ENCODE measurements around the gene GNAT2. TPM values are rescaled to one million over a fixed set of nuclear protein-coding genes. Genes with fewer than 3 reads are reported as not detected.

GNAT2 gene
- total RNA-seq, 1 donor from 2014 or later = not detected

DNA sequence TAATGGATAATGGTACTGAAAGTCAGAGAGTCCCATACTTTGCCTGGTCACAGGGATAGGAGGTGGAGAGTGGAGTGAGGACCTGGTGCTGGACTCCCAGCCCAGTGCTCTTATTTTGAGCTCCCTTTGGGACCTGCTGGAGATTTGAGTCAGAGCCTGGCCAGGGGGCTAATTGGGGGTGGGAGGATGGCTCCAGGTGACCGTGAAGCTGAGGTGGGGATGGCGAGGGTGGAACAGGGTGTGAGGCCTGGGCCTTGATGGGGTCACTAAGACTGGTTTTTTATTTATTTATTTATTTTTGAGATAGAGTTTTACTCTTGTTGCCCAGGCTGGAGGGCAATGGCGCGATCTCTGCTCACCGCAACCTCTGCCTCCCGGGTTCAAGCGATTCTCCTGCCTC, 18.0 kb upstream of the GNAT2 start:
- Mint-ChIP-seq H3K4me3 (ENCODE audit: unreplicated experiment) (no peak overlapping the region), H3K36me3 (ENCODE audit: low read depth) (no peaks in the 10 kb centered on the region), H3K27ac (ENCODE audit: unreplicated experiment) (no peak overlapping the region), H3K27me3 (ENCODE audit: low read depth) (no peaks in the 10 kb centered on the region), H3K9me3 (ENCODE audit: low read depth) (no peaks in the 10 kb centered on the region), H3K4me1 (ENCODE audit: low read depth) (peaks cover 6% of the 10 kb centered on the region)
- DNase-seq (ENCODE audit: low spot score) = no peak
- no peak for TF ChIP-seq CTCF (IDR thresholded peaks at IDR 0.05)

DNA sequence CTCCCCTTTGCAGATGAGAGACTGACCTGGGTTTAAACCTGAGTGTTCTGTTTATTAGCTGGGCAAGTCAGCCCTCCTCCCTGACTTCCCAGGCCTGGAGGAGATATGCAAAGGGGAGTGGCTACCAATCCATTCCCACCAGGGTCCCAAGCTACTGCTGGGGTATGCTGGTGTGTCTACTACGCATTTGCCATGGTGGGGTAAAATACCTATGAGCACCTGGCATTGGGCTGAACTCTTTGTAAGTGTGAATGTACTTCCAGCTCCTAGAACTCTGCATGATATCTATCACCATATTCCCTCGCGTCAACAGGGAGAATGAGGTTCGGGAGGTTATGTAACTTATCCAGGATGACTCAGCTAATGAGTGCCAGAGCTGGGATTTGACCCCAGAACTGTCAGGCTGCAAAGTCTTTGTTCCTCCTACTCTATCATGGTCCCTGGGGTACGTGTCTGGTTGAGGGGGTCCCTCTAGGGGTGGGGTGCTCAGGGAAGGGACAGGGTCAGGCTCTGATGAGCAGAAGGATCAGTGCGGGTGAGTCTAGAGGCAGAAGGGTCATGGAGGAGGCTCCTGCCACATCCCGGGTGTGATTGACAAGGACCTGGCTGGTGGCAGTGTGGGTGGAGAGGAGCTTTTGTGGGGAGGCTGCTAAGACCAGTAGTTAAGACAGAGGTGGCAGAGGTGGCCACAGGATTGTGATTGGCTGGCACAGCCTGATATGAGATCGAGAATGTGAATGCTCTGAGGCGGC, 17.0 kb upstream of the GNAT2 start:
- Mint-ChIP-seq H3K4me1 (ENCODE audit: low read depth) (peaks cover 6% of the 10 kb centered on the region), H3K4me3 (ENCODE audit: unreplicated experiment) (no peak overlapping the region), H3K9me3 (ENCODE audit: low read depth) (no peaks in the 10 kb centered on the region), H3K27me3 (ENCODE audit: low read depth) (no peaks in the 10 kb centered on the region), H3K27ac (ENCODE audit: unreplicated experiment) (no peak overlapping the region), H3K36me3 (ENCODE audit: low read depth) (peaks cover 3% of the 10 kb centered on the region)
- DNase-seq (ENCODE audit: low spot score) = no peak
- no peak for TF ChIP-seq CTCF (IDR thresholded peaks at IDR 0.05)

DNA sequence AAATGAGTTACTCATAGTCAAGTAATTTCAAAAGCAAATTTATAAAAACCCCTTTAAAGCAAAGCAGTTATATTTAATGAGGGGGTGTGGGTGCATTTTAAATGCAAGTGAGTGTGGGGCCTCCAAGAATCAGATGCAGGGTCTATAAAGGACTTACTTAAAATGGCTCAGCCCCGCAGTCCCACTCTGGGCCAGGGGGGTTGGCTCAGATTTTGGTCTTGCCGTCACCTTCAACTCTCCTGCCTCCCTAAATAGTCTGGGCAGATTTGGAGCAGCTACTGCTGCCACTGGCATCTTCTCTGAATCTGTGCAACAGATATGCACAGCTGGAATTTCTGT, 16.4 kb upstream of the GNAT2 start:
- H3K4me3 Mint-ChIP-seq (ENCODE audit: unreplicated experiment) = no peak overlapping the region
- H3K4me1 Mint-ChIP-seq (ENCODE audit: low read depth) = peaks cover 6% of the 10 kb centered on the region
- peaks cover 6% of the 10 kb centered on the region for H3K36me3 Mint-ChIP-seq (ENCODE audit: low read depth)
- H3K9me3 Mint-ChIP-seq (ENCODE audit: low read depth) = no peaks in the 10 kb centered on the region
- H3K27me3 Mint-ChIP-seq (ENCODE audit: low read depth) = no peaks in the 10 kb centered on the region
- DNase-seq (ENCODE audit: low spot score) = no peak
- H3K27ac Mint-ChIP-seq (ENCODE audit: unreplicated experiment) = no peak overlapping the region
- TF ChIP-seq CTCF (IDR thresholded peaks at IDR 0.05) = no peak

- Mint-ChIP-seq H3K27ac (ENCODE audit: unreplicated experiment) (no peak overlapping the region), H3K36me3 (ENCODE audit: low read depth) (peaks cover 8% of the 10 kb centered on the region), H3K9me3 (ENCODE audit: low read depth) (no peaks in the 10 kb centered on the region), H3K27me3 (ENCODE audit: low read depth) (no peaks in the 10 kb centered on the region), H3K4me3 (ENCODE audit: unreplicated experiment) (no peak overlapping the region), H3K4me1 (ENCODE audit: low read depth) (peaks cover 6% of the 10 kb centered on the region)
- TF ChIP-seq CTCF (IDR thresholded peaks at IDR 0.05) = no peak
- no peak for DNase-seq (ENCODE audit: low spot score)
Measured at GRCh38 chr1:109634771-109635750, 15.6 kb upstream of the GNAT2 start.

- DNase-seq (ENCODE audit: low spot score) = no peak
- Mint-ChIP-seq H3K9me3 (ENCODE audit: low read depth) (no peaks in the 10 kb centered on the region), H3K4me3 (ENCODE audit: unreplicated experiment) (no peak overlapping the region), H3K36me3 (ENCODE audit: low read depth) (peaks cover 14% of the 10 kb centered on the region), H3K27ac (ENCODE audit: unreplicated experiment) (no peak overlapping the region), H3K4me1 (ENCODE audit: low read depth) (peaks cover 6% of the 10 kb centered on the region), H3K27me3 (ENCODE audit: low read depth) (no peaks in the 10 kb centered on the region)
- TF ChIP-seq CTCF (IDR thresholded peaks at IDR 0.05) = no peak
Measured at GRCh38 chr1:109634292-109634691, 14.9 kb upstream of the GNAT2 start.

Measured in chondrocyte (in vitro differentiated cells).